HPDE6-E6E7 (cell line): ENCODE data around the gene HEY2.
A peak's percentile ranks its signal among the peaks of the same experiment; 100 is the strongest.
"Not testable (repeated sequence)": the region's sequence is repeated elsewhere in the genome, so short reads cannot be mapped to it uniquely, and the experiment has no call there.

Source experiments
- DNase-seq: peaks from one replicate; pipeline ENCODE4 v3.0.0; 2011; ENCODE audit warnings: missing footprints; ENCODE audit errors: extremely low spot score

Gene HEY2

DNA sequence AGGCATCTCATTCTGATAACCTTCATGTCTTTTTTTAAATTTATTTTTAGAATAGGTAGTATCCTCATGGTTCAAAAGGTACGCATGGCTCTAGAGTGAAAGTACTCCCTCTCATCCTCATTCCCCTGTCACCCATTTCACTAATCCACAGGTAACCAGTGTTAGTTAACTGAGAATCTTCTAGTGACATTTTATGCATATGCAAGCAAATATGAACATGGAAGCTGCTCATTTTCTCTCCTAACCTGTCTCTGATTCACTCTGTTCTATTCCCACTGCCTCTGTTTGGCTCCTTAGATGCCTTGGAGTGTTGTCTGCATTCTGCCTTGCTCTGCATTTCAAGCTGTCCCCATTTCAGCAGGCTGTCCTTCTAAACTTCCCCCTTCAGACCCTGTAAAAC, 45.9 kb downstream of the HEY2 start:
- no peak for DNase-seq

DNA sequence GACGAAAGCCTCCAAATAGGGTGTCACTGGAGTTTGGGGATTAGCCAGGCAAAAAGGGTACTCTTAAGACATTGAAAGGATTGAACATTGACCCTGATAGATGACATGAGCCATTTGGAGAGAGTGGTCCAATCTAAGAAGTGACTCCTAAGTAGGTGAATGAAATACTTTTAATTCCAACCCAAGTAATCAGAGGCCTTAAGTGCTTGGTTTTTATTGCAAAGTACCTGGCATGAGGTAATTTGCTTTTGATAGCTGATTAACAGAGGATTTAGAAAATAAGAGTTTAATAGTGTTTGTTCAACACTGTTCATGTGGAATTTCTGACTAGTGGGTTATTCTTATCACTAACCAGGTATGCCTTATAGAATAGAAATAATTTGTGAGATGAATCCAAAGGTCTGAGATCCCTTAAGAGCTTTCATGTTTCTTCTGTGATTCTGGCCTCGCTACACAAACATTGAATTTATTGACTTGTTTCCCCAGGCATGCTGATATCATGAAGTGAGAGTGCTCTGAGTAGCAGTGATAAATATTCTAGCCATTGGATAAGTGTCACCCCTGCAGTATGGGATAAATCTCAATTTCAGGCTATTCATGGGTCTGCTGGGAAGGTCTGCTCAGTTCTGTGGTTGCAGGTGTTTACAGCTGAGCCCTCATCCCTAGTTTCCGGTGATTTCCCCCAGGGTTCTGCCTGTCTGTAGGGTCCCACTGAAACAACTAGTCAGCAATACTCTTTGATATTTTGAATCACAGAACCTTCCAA, 47.9 kb downstream of the HEY2 start:
- DNase-seq = no peak

DNA sequence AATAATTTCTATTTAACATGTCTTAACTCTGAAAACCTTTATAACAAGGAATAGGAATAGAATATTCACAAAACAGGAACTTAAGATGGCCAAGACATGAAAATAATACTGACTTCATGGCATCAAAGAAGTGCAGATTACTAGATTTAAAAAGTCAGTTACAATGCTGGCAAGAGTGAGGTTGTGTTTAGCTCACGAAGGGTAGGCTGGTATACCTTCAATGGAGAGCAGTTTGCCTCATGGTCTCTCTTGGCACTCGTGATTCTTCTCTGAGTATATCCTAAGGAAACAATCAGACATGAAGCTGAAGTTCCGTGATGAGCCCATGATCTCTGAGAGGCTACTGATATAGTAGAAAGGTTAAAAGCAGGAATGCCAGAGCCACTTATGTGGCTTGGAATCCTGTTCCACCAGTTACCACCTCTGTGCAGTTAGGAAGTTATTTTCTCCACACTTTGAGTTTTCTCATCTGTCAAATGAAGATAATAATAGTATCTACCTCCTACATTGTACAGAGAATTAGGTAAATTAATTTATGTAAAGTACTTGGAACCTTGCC, 48.5 kb downstream of the HEY2 start:
- peak; percentile 17 for DNase-seq

- DNase-seq = no peak
These were observed 49.5 kb downstream of the HEY2 start for GRCh38 chr6:125798734-125799508.

GRCh38 chr6:125802383-125802782, 53.0 kb downstream of the HEY2 start:
- DNase-seq = no peak

GRCh38 chr6:125802943-125803377, 53.5 kb downstream of the HEY2 start:
- DNase-seq = no peak

DNA sequence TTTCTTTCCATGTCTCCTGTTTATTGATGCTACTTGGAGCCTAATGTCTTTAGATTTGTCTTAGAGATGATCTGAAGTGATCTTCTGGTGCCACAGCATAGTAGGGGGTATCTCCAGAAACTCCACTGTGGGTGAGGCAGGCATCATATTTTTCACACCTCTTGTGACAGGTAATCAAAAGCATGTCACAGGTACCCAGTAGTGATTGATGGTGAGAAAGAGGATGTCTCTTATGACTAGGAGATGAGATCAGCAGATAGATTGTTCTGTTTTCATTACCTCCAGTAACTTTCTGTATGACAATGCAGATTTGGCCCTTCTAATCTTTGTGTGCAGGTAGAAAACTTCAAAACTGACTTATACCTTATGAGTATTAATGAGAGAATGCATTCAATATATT, 54.8 kb downstream of the HEY2 start:
- no peak for DNase-seq

- DNase-seq = not testable (repeated sequence)
These were observed 55.5 kb downstream of the HEY2 start for GRCh38 chr6:125804866-125805425.

- DNase-seq = no peak
These were observed 57.4 kb downstream of the HEY2 start for GRCh38 chr6:125806813-125807212.

GRCh38 chr6:125807293-125807692, 57.9 kb downstream of the HEY2 start:
- no peak for DNase-seq

GRCh38 chr6:125808060-125808459, 58.6 kb downstream of the HEY2 start:
- DNase-seq = no peak

GRCh38 chr6:125808591-125808990, 59.2 kb downstream of the HEY2 start:
- no peak for DNase-seq

- no peak for DNase-seq
These were observed 60.2 kb downstream of the HEY2 start for GRCh38 chr6:125809570-125810170.

- DNase-seq = no peak
These were observed 61.0 kb downstream of the HEY2 start for GRCh38 chr6:125810445-125810844.
